ENCODE measurements around the gene TNPO3.

DNA sequence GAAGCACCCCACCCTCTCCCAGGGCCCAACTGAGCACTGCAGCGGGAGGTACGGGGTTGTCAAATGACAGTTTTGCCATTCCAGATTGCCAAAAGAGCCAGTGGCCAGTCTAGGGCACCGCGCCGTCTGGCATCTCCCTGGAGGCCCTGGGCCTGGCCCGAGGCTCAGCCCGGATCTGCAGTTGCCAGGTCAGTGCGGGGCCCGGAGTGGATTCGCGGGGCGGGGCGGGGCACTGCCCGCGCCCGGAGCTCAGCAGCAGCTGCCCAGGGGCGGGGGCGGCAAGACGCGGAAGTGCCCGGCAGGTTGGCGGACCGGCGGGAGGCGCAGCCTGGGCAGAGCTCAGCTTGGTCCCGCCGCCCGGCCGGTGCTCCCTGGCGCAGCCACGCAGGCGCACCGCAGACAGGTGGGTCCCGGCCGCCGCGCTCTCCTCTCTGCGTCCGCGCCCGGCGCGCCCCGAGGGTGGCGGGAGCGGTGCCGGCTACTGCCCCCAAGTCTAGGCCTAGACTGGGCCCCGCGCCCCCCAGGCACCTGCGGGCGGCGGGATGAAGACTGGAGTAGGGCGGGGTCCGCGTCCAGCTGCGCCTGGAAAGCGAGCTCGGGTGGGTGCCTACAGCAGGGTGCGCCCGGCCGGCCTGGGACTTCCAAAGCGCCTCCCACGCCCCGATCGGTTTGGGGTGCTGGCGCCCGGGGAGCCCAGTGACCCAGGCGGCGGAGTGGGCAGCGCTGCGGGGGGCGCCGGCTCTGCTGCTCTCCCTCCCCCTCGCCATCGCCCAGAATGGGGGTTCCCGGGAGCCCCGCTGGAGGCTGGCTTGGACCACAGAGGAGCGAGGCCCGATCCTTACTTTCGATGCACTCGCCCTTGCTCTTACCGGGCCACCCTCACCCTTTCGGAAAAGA, 117.0 kb downstream of the TNPO3 start, which contains the start of gene IRF5:
- TF ChIP-seq POLR2AphosphoS5 (IDR thresholded peaks at IDR 0.05) (no peak), POLR2A (IDR thresholded peaks at IDR 0.05) (peak in 1 of 2 donors; percentile 30), EP300 (IDR thresholded peaks at IDR 0.05) (no peak)
- TF ChIP-seq, protein P1, sequence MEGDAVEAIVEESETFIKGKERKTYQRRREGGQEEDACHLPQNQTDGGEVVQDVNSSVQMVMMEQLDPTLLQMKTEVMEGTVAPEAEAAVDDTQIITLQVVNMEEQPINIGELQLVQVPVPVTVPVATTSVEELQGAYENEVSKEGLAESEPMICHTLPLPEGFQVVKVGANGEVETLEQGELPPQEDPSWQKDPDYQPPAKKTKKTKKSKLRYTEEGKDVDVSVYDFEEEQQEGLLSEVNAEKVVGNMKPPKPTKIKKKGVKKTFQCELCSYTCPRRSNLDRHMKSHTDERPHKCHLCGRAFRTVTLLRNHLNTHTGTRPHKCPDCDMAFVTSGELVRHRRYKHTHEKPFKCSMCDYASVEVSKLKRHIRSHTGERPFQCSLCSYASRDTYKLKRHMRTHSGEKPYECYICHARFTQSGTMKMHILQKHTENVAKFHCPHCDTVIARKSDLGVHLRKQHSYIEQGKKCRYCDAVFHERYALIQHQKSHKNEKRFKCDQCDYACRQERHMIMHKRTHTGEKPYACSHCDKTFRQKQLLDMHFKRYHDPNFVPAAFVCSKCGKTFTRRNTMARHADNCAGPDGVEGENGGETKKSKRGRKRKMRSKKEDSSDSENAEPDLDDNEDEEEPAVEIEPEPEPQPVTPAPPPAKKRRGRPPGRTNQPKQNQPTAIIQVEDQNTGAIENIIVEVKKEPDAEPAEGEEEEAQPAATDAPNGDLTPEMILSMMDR (IDR thresholded peaks at IDR 0.05): no peak

Measured in gastroesophageal sphincter (tissue), 3 donors.